Caco-2 (cell line): Measurements from ENCODE around the gene UST. TPM values are rescaled to one million over a fixed set of nuclear protein-coding genes. Genes with fewer than 3 reads are reported as not detected.

Experiments used
- BruUV-seq: library from RNA; stranded (reverse); fragments of 400-500 nt; replicated peaks from 2 replicates; lab custom pipeline; 2021; lab: Mats Ljungman, UMichigan
- CTCF ChIA-PET: fragments of 300-600 bp; sonication (Branson Sonifier 250); formaldehyde crosslinking; loops from one replicate; lab custom pipeline; 2022; ENCODE audit warnings: antibody characterized with exemption; lab: Charles Lee
- POLR2A ChIA-PET: fragments of 300-600 bp; sonication (Branson Sonifier 250); formaldehyde crosslinking; loops from one replicate; lab custom pipeline; 2022; ENCODE audit warnings: antibody characterized with exemption; lab: Charles Lee
- DNase-seq, 2 experiments: peaks; one replicate each; pipeline versions ENCODE4 v3.0.0 to v3.0.0-alpha.2; 2020 to 2022
- H3K27me3 ChIP-seq: replicated peaks from 2 replicates; pipeline ENCODE4 v1.6.0; 2011; ENCODE audit warnings: low read length; ENCODE audit not compliant: control insufficient read depth, insufficient read depth
- H3K36me3 ChIP-seq: 2 replicates; pipeline ENCODE4 v1.5.1; 2011; ENCODE audit warnings: low read length; ENCODE audit not compliant: control insufficient read depth, insufficient read depth
- H3K4me1 ChIP-seq: fragments of 250-450 bp; sonication (Bioruptor Pico); 2 replicates; pipeline ENCODE4 v1.5.1; 2020; ENCODE audit warnings: mild to moderate bottlenecking
- H3K4me3 ChIP-seq: 2 replicates; pipeline ENCODE4 v1.5.1; 2011; ENCODE audit warnings: low read depth, mild to moderate bottlenecking, control low read depth, low read length
- H3K9me3 ChIP-seq: fragments of 250-450 bp; sonication (Bioruptor Pico); 2 replicates; pipeline ENCODE4 v1.5.1; 2020; ENCODE audit warnings: mild to moderate bottlenecking, moderate library complexity
- H3K27ac Mint-ChIP-seq: one replicate; pipeline ENCODE4 v1.8.0; 2022; ENCODE audit warnings: mixed read lengths; ENCODE audit not compliant: unreplicated experiment
- H3K27me3 Mint-ChIP-seq: one replicate; pipeline ENCODE4 v1.8.0; 2022; ENCODE audit warnings: mixed read lengths; ENCODE audit not compliant: insufficient read depth, unreplicated experiment
- H3K36me3 Mint-ChIP-seq: one replicate; pipeline ENCODE4 v1.8.0; 2022; ENCODE audit warnings: mild to moderate bottlenecking, mixed read lengths; ENCODE audit not compliant: insufficient read depth, unreplicated experiment
- H3K4me1 Mint-ChIP-seq: one replicate; pipeline ENCODE4 v1.8.0; 2022; ENCODE audit warnings: low read depth, mixed read lengths; ENCODE audit not compliant: unreplicated experiment
- H3K4me3 Mint-ChIP-seq: one replicate; pipeline ENCODE4 v1.8.0; 2022; ENCODE audit warnings: mild to moderate bottlenecking, moderate library complexity, mixed read lengths; ENCODE audit not compliant: unreplicated experiment
- H3K9me3 Mint-ChIP-seq: one replicate; pipeline ENCODE4 v1.8.0; 2022; ENCODE audit warnings: mixed read lengths; ENCODE audit not compliant: unreplicated experiment
- CTCF ChIP-seq, 2 experiments: fragments of 200-600 bp in 1 of 2; IDR thresholded peaks; 1 replicate in 1 of 2; 2 replicates in 1 of 2; pipeline versions ENCODE4 v1.5.1 to v1.8.0; 2011 to 2022; ENCODE audit warnings: antibody characterized with exemption in 1 of 2, control low read depth in 1 of 2, inconsistent platforms in 1 of 2, low read depth in 1 of 2, low read length in 1 of 2, mild to moderate bottlenecking in 1 of 2, moderate library complexity in 1 of 2; ENCODE audit not compliant: insufficient read depth in 1 of 2, severe bottlenecking in 1 of 2, unreplicated experiment in 1 of 2
- intact Hi-C: fragments of 100-400 bp; cut with micrococcal nuclease; formaldehyde crosslinking; loops from one replicate; pipeline ENCODE4 v1.10.0; 2022; ENCODE audit not compliant: unreplicated experiment
- total RNA-seq: library from RNA; stranded (reverse); gene quantifications from 2 replicates; pipeline ENCODE4 v1.2.3, GENCODE V29; 2022

The UST gene
- total RNA-seq, 1 experiment from 2014 or later, result not detected

GRCh38 chr6:149109397-149110070, 362.7 kb downstream of the UST start:
- intact Hi-C loops, result no loop called here
- no peak overlapping the region for H3K27ac Mint-ChIP-seq
- H3K4me1 Mint-ChIP-seq, result no peaks in the 10 kb centered on the region
- Histone ChIP-seq H3K4me3 (no peak overlapping the region), H3K4me1 (no peaks in the 10 kb centered on the region), H3K27me3 (no peaks in the 10 kb centered on the region), H3K9me3 (no peaks in the 10 kb centered on the region), H3K36me3 (no peaks in the 10 kb centered on the region)
- ChIA-PET POLR2A (no interaction called here), CTCF (no interaction called here)
- no peak for TF ChIP-seq CTCF (IDR thresholded peaks at IDR 0.05; ENCODE audit: insufficient read depth in 1 of 2, low read depth in 1 of 2, low read length in 1 of 2, severe bottlenecking in 1 of 2, unreplicated experiment in 1 of 2)
- DNase-seq, result no peak
- H3K9me3 Mint-ChIP-seq, result no peaks in the 10 kb centered on the region
- no peak overlapping the region for H3K4me3 Mint-ChIP-seq
- H3K36me3 Mint-ChIP-seq, result no peaks in the 10 kb centered on the region
- H3K27me3 Mint-ChIP-seq, result no peaks in the 10 kb centered on the region
- no TSS peak for BruUV-seq

GRCh38 chr6:149111556-149112115, 364.8 kb downstream of the UST start:
- TF ChIP-seq CTCF (IDR thresholded peaks at IDR 0.05; ENCODE audit: insufficient read depth in 1 of 2, low read depth in 1 of 2, low read length in 1 of 2, severe bottlenecking in 1 of 2, unreplicated experiment in 1 of 2), result no peak
- H3K4me1 ChIP-seq, result no peaks in the 10 kb centered on the region
- H3K9me3 Mint-ChIP-seq, result no peaks in the 10 kb centered on the region
- no peak overlapping the region for H3K4me3 Mint-ChIP-seq
- H3K4me3 ChIP-seq, result no peak overlapping the region
- ChIA-PET CTCF (no interaction called here), POLR2A (no interaction called here)
- no peaks in the 10 kb centered on the region for H3K36me3 Mint-ChIP-seq
- no peaks in the 10 kb centered on the region for H3K36me3 ChIP-seq
- intact Hi-C loops, result no loop called here
- no peaks in the 10 kb centered on the region for H3K4me1 Mint-ChIP-seq
- no peak for DNase-seq
- no peaks in the 10 kb centered on the region for H3K27me3 Mint-ChIP-seq
- BruUV-seq, result no TSS peak
- H3K27me3 ChIP-seq, result no peaks in the 10 kb centered on the region
- no peaks in the 10 kb centered on the region for H3K9me3 ChIP-seq
- no peak overlapping the region for H3K27ac Mint-ChIP-seq

- H3K9me3 Mint-ChIP-seq, result no peaks in the 10 kb centered on the region
- no peaks in the 10 kb centered on the region for H3K4me1 Mint-ChIP-seq
- no TSS peak for BruUV-seq
- POLR2A ChIA-PET, result no interaction called here
- no peaks in the 10 kb centered on the region for H3K27me3 Mint-ChIP-seq
- intact Hi-C loops, result no loop called here
- Histone ChIP-seq H3K9me3 (no peaks in the 10 kb centered on the region), H3K36me3 (no peaks in the 10 kb centered on the region), H3K27me3 (no peaks in the 10 kb centered on the region), H3K4me1 (no peaks in the 10 kb centered on the region), H3K4me3 (no peak overlapping the region)
- CTCF ChIA-PET, result no interaction called here
- DNase-seq, result no peak
- no peaks in the 10 kb centered on the region for H3K36me3 Mint-ChIP-seq
- no peak overlapping the region for H3K27ac Mint-ChIP-seq
- no peak overlapping the region for H3K4me3 Mint-ChIP-seq
- TF ChIP-seq CTCF (IDR thresholded peaks at IDR 0.05; ENCODE audit: insufficient read depth in 1 of 2, low read depth in 1 of 2, low read length in 1 of 2, severe bottlenecking in 1 of 2, unreplicated experiment in 1 of 2), result no peak
Observed at GRCh38 chr6:149112976-149113375, 366.1 kb downstream of the UST start.
